ELF-1 (cell line): ENCODE measurements around the gene ENTHD1.
"Not testable (repeated sequence)": the region's sequence is repeated elsewhere in the genome, so short reads cannot be mapped to it uniquely, and the experiment has no call there.

Experiments used
- DNase-seq: peaks from one replicate; pipeline ENCODE4 v3.0.0-alpha.2; 2016; ENCODE audit warnings: low read depth, low spot score

The ENTHD1 gene

GRCh38 chr22:39734046-39734445 lies 159.5 kb downstream of the ENTHD1 start:
- DNase-seq = not testable (repeated sequence)

DNA sequence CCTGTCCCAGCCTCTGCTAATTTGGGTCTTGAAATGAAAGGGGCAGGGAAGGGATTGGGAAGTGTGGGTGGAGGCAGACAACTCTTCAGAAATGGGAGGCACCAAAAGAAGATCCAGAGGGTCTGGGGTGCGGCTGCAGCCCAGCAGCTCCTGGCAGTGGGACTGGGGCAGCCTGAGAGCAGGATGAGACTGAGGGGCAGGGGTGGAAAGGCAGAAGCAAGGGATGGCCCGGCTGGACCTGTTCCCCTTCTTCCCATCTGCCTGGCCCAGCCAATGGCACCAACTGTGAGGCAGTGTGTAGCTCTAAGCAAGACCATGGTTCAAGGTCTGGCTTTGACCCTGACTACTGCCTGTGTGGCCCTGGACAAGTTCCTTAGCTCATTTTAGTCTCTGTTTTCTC lies 160.4 kb downstream of the ENTHD1 start:
- no peak for DNase-seq

DNA sequence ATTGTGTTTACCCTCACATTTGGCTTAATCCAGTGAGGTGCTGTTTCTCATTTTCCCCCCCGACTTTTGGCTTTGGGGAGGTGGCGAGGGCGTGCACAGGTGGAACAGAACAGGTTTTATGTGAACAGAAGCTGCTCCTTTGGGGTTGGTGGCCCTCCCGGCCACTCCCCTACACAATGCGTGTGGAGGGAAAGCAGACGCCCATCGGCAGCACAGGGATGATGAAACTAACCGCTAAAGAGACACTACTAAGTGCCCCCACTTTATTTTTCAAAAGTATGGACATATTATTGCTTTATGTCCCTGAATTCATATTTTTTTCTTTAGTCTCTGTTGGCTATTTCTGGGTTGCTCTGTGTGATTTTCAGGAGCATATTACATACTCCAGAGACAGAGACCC lies 160.9 kb downstream of the ENTHD1 start:
- no peak for DNase-seq

DNA sequence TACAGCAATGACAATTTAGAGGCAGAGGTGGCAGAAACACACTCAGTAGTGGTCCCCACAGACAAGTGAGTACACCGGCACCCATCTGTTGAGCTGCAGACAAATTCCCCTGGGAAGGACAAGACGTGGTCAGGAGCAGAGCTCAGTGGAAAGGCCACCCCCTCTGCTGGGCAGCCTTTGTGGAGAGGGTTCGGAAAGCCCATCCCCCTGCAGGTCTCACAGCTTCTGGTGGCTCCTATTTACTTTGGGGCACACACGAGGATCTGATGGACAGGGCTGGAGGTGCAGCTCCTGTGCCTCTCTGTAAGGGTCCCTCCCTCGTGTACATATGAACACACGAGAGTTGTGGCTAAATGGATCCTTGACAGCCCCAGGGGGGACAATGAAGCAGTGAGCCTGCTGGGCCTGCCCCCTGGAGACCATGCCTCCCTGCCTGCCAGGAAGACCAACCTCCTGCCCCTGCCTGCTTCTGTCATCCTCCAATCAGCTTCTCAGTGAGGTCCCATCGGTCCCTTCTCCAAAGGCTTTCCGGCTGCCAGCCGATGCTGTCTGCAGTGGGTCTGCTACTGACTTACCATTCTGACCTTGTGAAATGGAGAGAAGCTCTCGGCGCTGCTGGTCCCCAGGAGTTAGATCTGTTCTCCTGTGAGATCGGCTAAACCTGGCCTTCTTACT lies 161.5 kb downstream of the ENTHD1 start:
- DNase-seq = no peak

DNA sequence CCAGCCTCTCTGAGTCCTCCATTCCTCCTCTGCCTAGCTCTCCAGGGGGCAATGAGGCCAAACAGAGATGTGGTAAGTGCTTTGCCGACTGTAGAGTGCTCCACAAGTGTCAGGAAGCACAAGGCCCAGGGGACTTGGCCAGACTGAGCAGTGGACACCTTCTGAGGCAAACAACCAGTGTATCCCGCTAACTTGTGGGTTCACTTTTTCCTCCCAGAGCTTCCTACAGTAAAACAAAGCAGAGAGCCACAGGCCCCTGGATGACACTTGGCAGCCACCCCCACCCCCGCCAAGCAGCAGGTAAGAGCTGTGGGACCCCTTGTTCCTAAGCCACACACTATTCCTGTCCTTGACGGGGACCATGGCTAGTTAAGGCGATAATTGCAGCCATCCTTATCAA lies 162.1 kb downstream of the ENTHD1 start:
- no peak for DNase-seq

GRCh38 chr22:39729141-39729934 lies 164.2 kb downstream of the ENTHD1 start:
- no peak for DNase-seq

GRCh38 chr22:39728236-39728860 lies 165.2 kb downstream of the ENTHD1 start:
- no peak for DNase-seq

GRCh38 chr22:39727541-39727940 lies 166.0 kb downstream of the ENTHD1 start:
- no peak for DNase-seq

DNA sequence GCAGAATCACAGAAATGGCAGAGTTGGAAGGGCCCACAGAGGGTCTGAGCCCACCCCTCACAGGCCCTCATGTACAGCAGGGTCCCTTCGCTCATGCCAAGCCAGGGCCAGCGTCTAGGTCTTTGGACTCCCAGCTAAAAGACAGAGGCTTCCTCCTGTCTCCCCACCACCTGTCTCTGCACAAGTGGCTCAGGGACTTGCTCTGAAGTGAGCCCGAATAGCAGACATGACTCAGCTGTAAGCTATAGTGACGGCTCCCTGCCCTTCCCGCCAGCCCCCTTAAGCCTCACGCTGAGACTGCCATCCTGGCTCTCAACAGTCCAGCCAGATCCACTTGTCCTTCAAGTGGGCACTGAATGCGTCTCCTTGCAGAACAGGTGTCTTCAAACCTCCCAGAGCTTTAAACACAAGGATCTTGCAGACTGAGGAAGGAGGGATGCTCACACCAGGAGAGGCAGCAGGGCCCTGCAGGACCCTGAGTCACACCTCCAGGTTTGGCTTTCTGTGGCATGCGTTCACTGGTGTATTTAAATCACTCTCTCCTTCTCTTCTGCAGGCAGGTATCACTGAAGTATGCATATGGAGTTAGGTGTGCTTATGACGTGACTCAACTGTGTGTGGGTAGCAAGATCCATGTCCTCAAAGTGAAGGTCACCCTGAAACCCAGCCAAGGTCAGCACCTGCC lies 168.1 kb downstream of the ENTHD1 start:
- DNase-seq = no peak

DNA sequence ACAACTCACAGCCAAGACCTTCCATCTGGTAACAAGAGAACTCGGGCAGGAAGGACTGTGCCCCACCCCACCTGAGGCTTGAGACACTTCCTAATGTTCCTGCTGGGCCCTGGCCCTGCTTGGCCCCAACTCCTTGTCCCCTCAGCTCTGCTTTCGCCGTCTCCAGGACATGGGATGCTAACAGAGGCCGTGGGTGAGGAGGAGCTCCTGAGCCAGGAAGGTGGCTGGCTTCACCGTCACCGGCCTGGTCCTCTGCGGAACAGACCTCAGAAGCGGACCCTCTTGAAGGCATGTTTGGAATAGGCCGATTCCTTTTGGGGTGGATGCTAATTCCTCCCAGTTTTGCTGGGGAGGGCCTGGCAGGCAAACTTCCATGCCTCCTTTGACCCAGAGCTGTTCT lies 168.7 kb downstream of the ENTHD1 start:
- no peak for DNase-seq

DNA sequence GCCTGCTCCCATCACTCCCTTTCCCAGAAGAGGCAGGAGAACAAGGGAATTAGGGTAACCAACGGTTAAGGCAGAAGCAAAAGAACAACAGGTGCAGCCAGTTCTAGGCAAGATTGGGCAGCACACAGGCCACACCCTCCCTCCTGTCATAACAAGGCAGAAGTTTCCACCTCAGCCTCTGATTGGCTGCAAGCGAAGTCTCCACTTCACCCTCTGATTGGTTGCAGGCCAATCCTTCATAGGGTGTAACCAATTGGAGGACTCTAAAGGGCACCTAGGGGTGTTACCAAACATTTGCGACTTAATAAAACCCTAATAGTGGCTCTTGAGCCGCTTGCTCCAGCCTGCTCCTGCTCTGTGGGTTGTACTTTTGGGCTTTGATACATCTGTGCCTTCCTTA lies 169.2 kb downstream of the ENTHD1 start:
- DNase-seq = no peak

- no peak for DNase-seq
These were observed 169.6 kb downstream of the ENTHD1 start for GRCh38 chr22:39723899-39724351.

GRCh38 chr22:39723463-39723862 lies 170.1 kb downstream of the ENTHD1 start:
- DNase-seq = no peak

DNA sequence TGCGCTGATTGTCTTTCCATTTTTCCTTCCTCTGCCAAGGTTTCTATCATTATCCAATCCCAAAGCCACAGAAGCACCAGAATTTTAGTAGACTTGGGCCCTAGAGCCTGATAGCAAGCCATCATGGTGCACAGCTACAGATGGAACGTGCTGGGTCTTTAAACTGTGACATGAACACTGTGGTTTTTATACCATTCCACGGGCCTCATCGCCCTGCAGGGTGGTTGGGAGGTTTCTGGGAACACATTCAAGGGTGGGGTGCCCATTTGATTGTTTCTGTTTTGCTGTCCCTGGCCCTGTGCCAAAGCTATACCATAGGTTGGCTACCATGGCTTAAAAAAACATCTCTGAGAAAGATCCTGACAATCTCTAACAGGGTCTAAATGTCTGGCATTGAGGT lies 171.1 kb downstream of the ENTHD1 start:
- no peak for DNase-seq

DNA sequence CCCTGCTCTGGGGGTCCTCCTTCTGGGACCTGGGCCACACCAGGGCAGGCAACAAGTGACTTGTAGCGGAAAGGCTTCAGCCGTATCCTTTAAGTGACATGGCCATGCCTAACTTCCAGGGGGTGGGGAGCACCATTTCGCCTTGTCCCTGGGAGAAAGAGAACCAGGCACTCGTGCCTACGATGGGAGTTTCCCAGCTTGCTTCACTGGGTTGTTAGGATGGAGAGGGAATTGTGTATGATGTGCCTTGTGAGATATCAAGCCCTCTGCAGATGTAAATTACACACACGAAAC lies 171.6 kb downstream of the ENTHD1 start:
- DNase-seq = no peak

- no peak for DNase-seq
These were observed 172.1 kb downstream of the ENTHD1 start for GRCh38 chr22:39721206-39722031.

GRCh38 chr22:39719559-39720450 lies 173.8 kb downstream of the ENTHD1 start:
- no peak for DNase-seq

- no peak for DNase-seq
These were observed 174.6 kb downstream of the ENTHD1 start for GRCh38 chr22:39718921-39719475.

GRCh38 chr22:39718206-39718605 lies 175.4 kb downstream of the ENTHD1 start:
- DNase-seq = no peak

DNA sequence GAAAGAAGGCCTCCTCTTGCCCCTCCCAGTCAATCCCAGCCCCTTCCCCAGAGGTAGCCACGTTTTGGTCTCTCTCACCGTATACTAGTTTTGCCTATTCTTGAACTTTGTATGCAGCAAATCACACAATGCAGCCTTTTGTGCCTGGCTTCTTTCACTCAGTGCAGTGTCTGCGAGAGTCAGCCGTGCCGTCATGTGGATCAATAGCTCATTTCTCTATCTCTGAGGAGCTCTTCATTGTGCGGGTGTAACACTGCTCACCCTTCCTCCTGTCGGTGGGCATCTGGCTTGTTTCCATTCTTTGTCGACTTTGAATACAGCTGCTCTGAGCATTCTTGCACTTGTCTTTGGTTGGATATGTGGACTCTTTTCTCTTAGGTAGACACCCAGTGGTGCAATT lies 176.5 kb downstream of the ENTHD1 start:
- no peak for DNase-seq
